GM12878 (cell line): ENCODE results near the gene CXCL1. TPM values are rescaled to one million over a fixed set of nuclear protein-coding genes. Genes with fewer than 3 reads are reported as not detected.

Experiments used
- ATAC-seq: fragments of 200-7000 bp; cut with Tn5 transposase; 3 replicates; pipeline ENCODE4 v1.9.1; 2020; ENCODE audit warnings: mild to moderate bottlenecking, moderate library complexity
- BruUV-seq: library from RNA; stranded (reverse); fragments of 400-500 nt; replicated peaks from 2 replicates; lab custom pipeline; 2021; lab: Mats Ljungman, UMichigan
- CTCF ChIA-PET: fragments of 300-600 bp; sonication (Branson Sonifier 250); formaldehyde crosslinking; extraction: SDS; loops from one replicate; lab custom pipeline; 2021; ENCODE audit warnings: inconsistent platforms; lab: Yijun Ruan, JAX
- POLR2A ChIA-PET: fragments of 350-600 bp; formaldehyde crosslinking; extraction: SDS; loops from one replicate; lab custom pipeline; 2021; ENCODE audit warnings: inconsistent platforms; lab: Charles Lee
- RAD21 ChIA-PET: fragments of 300-600 bp; sonication (Branson Sonifier 250); formaldehyde crosslinking; loops from one replicate; lab custom pipeline; 2023; ENCODE audit warnings: antibody characterized with exemption; ENCODE audit not compliant: unreplicated experiment; lab: Charles Lee
- SMC1A ChIA-PET: fragments of 300-600 bp; sonication (Branson Sonifier 250); formaldehyde crosslinking; loops from one replicate; lab custom pipeline; 2023; ENCODE audit not compliant: unreplicated experiment, uncharacterized antibody; lab: Charles Lee
- DNase-seq: peaks from one replicate; pipeline ENCODE4 v3.0.0-alpha.2; 2011; ENCODE audit warnings: low read depth, low spot score
- FAIRE-seq: peaks from 3 replicates; lab custom pipeline; 2011; peaks lifted over from hg19 to GRCh38; lab: Jason Lieb, UNC
- H2AFZ ChIP-seq: 2 replicates; pipeline ENCODE4 v1.6.0; 2011; ENCODE audit warnings: low read depth, low read length, control low read depth; ENCODE audit not compliant: control insufficient read depth
- H3K27ac ChIP-seq: 2 replicates; pipeline ENCODE4 v1.5.1; 2011; ENCODE audit warnings: control low read depth; ENCODE audit not compliant: control insufficient read depth, insufficient read depth
- H3K27me3 ChIP-seq, 2 experiments: replicated peaks in 1 of 2; 2 replicates each; pipeline versions ENCODE4 v1.6.0 to v1.6.1; 2011; ENCODE audit warnings: low read length in 1 of 2; ENCODE audit not compliant: control insufficient read depth in 2 of 2, insufficient read depth in 2 of 2
- H3K36me3 ChIP-seq, 2 experiments: 2 replicates each; pipeline ENCODE4 v1.5.1; 2011; ENCODE audit warnings: low read length in 1 of 2; ENCODE audit not compliant: control insufficient read depth in 2 of 2, insufficient read depth in 2 of 2
- H3K4me1 ChIP-seq: 2 replicates; pipeline ENCODE4 v1.6.1; 2011; ENCODE audit warnings: mild to moderate bottlenecking, low read length, moderate library complexity, mixed read lengths; ENCODE audit not compliant: control insufficient read depth, insufficient read depth
- H3K4me2 ChIP-seq: 2 replicates; pipeline ENCODE4 v1.6.0; 2011; ENCODE audit warnings: control low read depth; ENCODE audit not compliant: control insufficient read depth, insufficient read depth
- H3K4me3 ChIP-seq: fragments of 200-600 bp; sonication (generic); 2 replicates; pipeline ENCODE4 v1.5.1; 2016
- H3K79me2 ChIP-seq: 2 replicates; pipeline ENCODE4 v1.6.0; 2011; ENCODE audit warnings: low read length; ENCODE audit not compliant: control insufficient read depth, insufficient read depth
- H3K9ac ChIP-seq: 2 replicates; pipeline ENCODE4 v1.8.0; 2011; ENCODE audit warnings: low read length, control low read depth, mixed read lengths; ENCODE audit not compliant: control insufficient read depth, insufficient read depth
- H3K9me3 ChIP-seq: replicated peaks from 3 replicates; pipeline ENCODE4 v1.5.1; 2011; ENCODE audit warnings: mild to moderate bottlenecking, low read length; ENCODE audit not compliant: control insufficient read depth, insufficient read depth
- H4K20me1 ChIP-seq: 2 replicates; pipeline ENCODE4 v1.6.0; 2011; ENCODE audit not compliant: control insufficient read depth, insufficient read depth
- CBX3 ChIP-seq: fragments of 200-600 bp; sonication (generic); IDR thresholded peaks from 2 replicates; pipeline ENCODE4 v1.6.1; 2016; ENCODE audit warnings: low read depth, borderline replicate concordance
- CBX5 ChIP-seq: sonication (generic); IDR thresholded peaks from 2 replicates; pipeline ENCODE4 v1.6.1; 2016; ENCODE audit warnings: low read depth, moderate library complexity, mild to moderate bottlenecking, inconsistent platforms
- ESRRA ChIP-seq: IDR thresholded peaks from 2 replicates; pipeline ENCODE4 v1.6.1; 2012; ENCODE audit warnings: mild to moderate bottlenecking, low read length, improper control_type of control experiment
- LARP7 ChIP-seq: fragments of 450-650 bp; IDR thresholded peaks from 2 replicates; pipeline ENCODE4 v1.6.1; 2017; ENCODE audit warnings: mild to moderate bottlenecking
- NBN ChIP-seq: fragments of 450-650 bp; IDR thresholded peaks from 2 replicates; pipeline ENCODE4 v1.6.1; 2016
- STAT1 ChIP-seq: fragments of 450-650 bp; conservative IDR thresholded peaks from 2 replicates; pipeline ENCODE4 v1.6.1; 2014; ENCODE audit warnings: antibody characterized with exemption, mild to moderate bottlenecking
- TARDBP ChIP-seq: IDR thresholded peaks from 2 replicates; pipeline ENCODE4 v1.6.1; 2016; ENCODE audit warnings: borderline replicate concordance
- ZSCAN29 ChIP-seq: fragments of 450-650 bp; IDR thresholded peaks from 2 replicates; pipeline ENCODE4 v1.6.1; 2017; ENCODE audit warnings: mild to moderate bottlenecking, moderate library complexity
- WGBS: methylation state at CpG from one replicate; pipeline ENCODE4 v1.1.6; 2016; ENCODE audit warnings: low lambda C conversion rate; ENCODE audit not compliant: insufficient replicate concordance, insufficient coverage; ENCODE audit errors: missing lambda C conversion rate; 5-methylcytosine and 5-hydroxymethylcytosine counted together
- in situ Hi-C: fragments of 300-500 bp; cut with MboI; formaldehyde crosslinking; loops from 9 replicates; pipeline ENCODE4 v1.14.3; 2018; ENCODE audit warnings: mixed read lengths
- intact Hi-C: fragments of 100-400 bp; cut with micrococcal nuclease; formaldehyde crosslinking; loops from one replicate; pipeline ENCODE4 v1.14.2; 2022; ENCODE audit not compliant: unreplicated experiment
- polyA plus RNA-seq, 11 experiments: library from polyadenylated mRNA; depleted of rRNA in 4 of 11; unstranded in 6 of 11; stranded (reverse) in 5 of 11; fragments of >200 nt; fragmentation: Nextera tagmentation in 4 of 11; fragmentation: Illumina TruSeq in 1 of 11; extraction: Ambion mirVana in 4 of 11; extraction: Trizol in 1 of 11; gene quantifications; 1 replicate in 1 of 11; 2 replicates in 10 of 11; pipeline versions ENCODE4 v1.2.1 to v1.2.3, GENCODE V29; 2011 to 2016; ENCODE audit warnings: inconsistent platforms in 2 of 11, missing spikeins in 2 of 11, low read depth in 1 of 11
- total RNA-seq, 4 experiments: library from RNA; depleted of rRNA in 3 of 4; stranded (reverse); fragments of >200 nt in 3 of 4; fragmentation: Illumina TruSeq in 1 of 4; extraction: Trizol in 1 of 4; gene quantifications; 2 replicates each; pipeline versions ENCODE4 v1.2.1 to v1.2.3, GENCODE V29; 2013 to 2021
- TF ChIP-seq, protein P1 (sequence below): fragments of 450-650 bp; IDR thresholded peaks from 2 replicates; pipeline ENCODE4 v1.6.1; 2017; ENCODE audit warnings: borderline replicate concordance
- TF ChIP-seq, protein P2 (sequence below): fragments of 150-350 bp; IDR thresholded peaks from 2 replicates; pipeline ENCODE4 v1.6.1; 2016; ENCODE audit warnings: low read depth, low read length
- TF ChIP-seq, protein P3 (sequence below): fragments of 450-650 bp; IDR thresholded peaks from 2 replicates; pipeline ENCODE4 v1.6.1; 2017; ENCODE audit warnings: low read depth, mild to moderate bottlenecking, moderate library complexity
- TF ChIP-seq, protein P4 (sequence below): fragments of 450-650 bp; IDR thresholded peaks from 2 replicates; pipeline ENCODE4 v1.6.1; 2016; ENCODE audit warnings: mild to moderate bottlenecking
- TF ChIP-seq, protein P5 (sequence below): IDR thresholded peaks from 2 replicates; pipeline ENCODE4 v1.6.1; 2012; ENCODE audit warnings: low read depth, low read length, improper control_type of control experiment

Gene CXCL1
- total and polyA plus RNA-seq, 10 of the 15 experiments (the other 5 are each of a cell fraction or from before 2014, with no cell fraction given), result not detected

DNA sequence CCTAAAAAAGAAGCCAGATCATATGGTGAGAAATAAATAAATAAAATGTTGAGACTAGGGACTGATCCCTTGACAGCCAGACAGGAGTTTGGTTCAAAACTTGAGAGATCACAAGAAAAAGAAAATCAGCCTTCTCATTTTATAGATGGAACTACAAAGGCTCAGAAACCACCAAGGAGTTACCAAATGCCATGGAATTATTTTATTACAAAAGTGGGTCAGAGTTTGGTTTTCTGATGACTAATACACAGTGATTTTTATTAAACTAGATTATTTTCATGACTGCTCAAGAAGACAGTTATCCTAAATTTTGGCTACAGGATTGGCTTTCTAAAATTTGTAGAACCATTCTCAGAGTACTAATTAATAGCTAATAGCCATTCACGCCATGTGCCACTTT lies 6.2 kb downstream of the CXCL1 start:
- no peak for FAIRE-seq
- in situ Hi-C loops, result no loop called here
- no peak for DNase-seq
- H3K79me2 ChIP-seq, result no peaks in the 10 kb centered on the region
- no peak overlapping the region for H3K4me2 ChIP-seq
- no peaks in the 10 kb centered on the region for H3K36me3 ChIP-seq
- H3K27ac ChIP-seq, result no peak overlapping the region
- no peaks in the 10 kb centered on the region for H3K9me3 ChIP-seq
- no peak overlapping the region for H2AFZ ChIP-seq
- RAD21 ChIA-PET, result no interaction called here
- no peaks in the 10 kb centered on the region for H3K4me1 ChIP-seq
- CTCF ChIA-PET, result interaction anchor here (1.0 kb wide), 1 partner anchor 113 kb away, joined by 3 read pairs; no protein-coding TSS in a partner anchor
- no peak overlapping the region for H3K9ac ChIP-seq
- ATAC-seq, result no peak
- no peaks in the 10 kb centered on the region for H4K20me1 ChIP-seq
- POLR2A ChIA-PET, result no interaction called here
- no peak overlapping the region for H3K4me3 ChIP-seq
- no TSS peak for BruUV-seq
- SMC1A ChIA-PET, result interaction anchor here (1.7 kb wide), 1 partner anchor 14 kb away, joined by 3 read pairs; no protein-coding TSS in a partner anchor
- peaks cover 0 to 2% of the 10 kb centered on the region in 2 experiments; a peak in 1 of 4 replicates for H3K27me3 ChIP-seq
- WGBS, result 0% methylated on average over 1 of the region's 1 CpG
- intact Hi-C loops, result no loop called here
- TF ChIP-seq STAT1 (no peak), ESRRA (no peak), NBN (no peak), CBX3 (no peak), TARDBP (no peak), CBX5 (no peak), ZSCAN29 (no peak), LARP7 (no peak)
- TF ChIP-seq, protein P1, sequence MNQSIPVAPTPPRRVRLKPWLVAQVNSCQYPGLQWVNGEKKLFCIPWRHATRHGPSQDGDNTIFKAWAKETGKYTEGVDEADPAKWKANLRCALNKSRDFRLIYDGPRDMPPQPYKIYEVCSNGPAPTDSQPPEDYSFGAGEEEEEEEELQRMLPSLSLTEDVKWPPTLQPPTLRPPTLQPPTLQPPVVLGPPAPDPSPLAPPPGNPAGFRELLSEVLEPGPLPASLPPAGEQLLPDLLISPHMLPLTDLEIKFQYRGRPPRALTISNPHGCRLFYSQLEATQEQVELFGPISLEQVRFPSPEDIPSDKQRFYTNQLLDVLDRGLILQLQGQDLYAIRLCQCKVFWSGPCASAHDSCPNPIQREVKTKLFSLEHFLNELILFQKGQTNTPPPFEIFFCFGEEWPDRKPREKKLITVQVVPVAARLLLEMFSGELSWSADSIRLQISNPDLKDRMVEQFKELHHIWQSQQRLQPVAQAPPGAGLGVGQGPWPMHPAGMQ, result no peak
- TF ChIP-seq, protein P2, sequence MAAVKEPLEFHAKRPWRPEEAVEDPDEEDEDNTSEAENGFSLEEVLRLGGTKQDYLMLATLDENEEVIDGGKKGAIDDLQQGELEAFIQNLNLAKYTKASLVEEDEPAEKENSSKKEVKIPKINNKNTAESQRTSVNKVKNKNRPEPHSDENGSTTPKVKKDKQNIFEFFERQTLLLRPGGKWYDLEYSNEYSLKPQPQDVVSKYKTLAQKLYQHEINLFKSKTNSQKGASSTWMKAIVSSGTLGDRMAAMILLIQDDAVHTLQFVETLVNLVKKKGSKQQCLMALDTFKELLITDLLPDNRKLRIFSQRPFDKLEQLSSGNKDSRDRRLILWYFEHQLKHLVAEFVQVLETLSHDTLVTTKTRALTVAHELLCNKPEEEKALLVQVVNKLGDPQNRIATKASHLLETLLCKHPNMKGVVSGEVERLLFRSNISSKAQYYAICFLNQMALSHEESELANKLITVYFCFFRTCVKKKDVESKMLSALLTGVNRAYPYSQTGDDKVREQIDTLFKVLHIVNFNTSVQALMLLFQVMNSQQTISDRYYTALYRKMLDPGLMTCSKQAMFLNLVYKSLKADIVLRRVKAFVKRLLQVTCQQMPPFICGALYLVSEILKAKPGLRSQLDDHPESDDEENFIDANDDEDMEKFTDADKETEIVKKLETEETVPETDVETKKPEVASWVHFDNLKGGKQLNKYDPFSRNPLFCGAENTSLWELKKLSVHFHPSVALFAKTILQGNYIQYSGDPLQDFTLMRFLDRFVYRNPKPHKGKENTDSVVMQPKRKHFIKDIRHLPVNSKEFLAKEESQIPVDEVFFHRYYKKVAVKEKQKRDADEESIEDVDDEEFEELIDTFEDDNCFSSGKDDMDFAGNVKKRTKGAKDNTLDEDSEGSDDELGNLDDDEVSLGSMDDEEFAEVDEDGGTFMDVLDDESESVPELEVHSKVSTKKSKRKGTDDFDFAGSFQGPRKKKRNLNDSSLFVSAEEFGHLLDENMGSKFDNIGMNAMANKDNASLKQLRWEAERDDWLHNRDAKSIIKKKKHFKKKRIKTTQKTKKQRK, result no peak
- TF ChIP-seq, protein P3, sequence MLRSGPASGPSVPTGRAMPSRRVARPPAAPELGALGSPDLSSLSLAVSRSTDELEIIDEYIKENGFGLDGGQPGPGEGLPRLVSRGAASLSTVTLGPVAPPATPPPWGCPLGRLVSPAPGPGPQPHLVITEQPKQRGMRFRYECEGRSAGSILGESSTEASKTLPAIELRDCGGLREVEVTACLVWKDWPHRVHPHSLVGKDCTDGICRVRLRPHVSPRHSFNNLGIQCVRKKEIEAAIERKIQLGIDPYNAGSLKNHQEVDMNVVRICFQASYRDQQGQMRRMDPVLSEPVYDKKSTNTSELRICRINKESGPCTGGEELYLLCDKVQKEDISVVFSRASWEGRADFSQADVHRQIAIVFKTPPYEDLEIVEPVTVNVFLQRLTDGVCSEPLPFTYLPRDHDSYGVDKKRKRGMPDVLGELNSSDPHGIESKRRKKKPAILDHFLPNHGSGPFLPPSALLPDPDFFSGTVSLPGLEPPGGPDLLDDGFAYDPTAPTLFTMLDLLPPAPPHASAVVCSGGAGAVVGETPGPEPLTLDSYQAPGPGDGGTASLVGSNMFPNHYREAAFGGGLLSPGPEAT, result no peak
- TF ChIP-seq, protein P4, sequence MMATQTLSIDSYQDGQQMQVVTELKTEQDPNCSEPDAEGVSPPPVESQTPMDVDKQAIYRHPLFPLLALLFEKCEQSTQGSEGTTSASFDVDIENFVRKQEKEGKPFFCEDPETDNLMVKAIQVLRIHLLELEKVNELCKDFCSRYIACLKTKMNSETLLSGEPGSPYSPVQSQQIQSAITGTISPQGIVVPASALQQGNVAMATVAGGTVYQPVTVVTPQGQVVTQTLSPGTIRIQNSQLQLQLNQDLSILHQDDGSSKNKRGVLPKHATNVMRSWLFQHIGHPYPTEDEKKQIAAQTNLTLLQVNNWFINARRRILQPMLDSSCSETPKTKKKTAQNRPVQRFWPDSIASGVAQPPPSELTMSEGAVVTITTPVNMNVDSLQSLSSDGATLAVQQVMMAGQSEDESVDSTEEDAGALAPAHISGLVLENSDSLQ, result no peak
- TF ChIP-seq, protein P5, sequence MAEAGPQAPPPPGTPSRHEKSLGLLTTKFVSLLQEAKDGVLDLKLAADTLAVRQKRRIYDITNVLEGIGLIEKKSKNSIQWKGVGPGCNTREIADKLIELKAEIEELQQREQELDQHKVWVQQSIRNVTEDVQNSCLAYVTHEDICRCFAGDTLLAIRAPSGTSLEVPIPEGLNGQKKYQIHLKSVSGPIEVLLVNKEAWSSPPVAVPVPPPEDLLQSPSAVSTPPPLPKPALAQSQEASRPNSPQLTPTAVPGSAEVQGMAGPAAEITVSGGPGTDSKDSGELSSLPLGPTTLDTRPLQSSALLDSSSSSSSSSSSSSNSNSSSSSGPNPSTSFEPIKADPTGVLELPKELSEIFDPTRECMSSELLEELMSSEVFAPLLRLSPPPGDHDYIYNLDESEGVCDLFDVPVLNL, result no peak
